GM21528 (cell line): ENCODE measurements around the gene CHST1.

Experiments
- ATAC-seq: cut with Tn5 transposase; IDR thresholded peaks from one replicate; pipeline ENCODE4 v1.9.1; 2021; ENCODE audit warnings: mild to moderate bottlenecking, moderate library complexity; ENCODE audit not compliant: unreplicated experiment, low FRiP score

The CHST1 gene

DNA sequence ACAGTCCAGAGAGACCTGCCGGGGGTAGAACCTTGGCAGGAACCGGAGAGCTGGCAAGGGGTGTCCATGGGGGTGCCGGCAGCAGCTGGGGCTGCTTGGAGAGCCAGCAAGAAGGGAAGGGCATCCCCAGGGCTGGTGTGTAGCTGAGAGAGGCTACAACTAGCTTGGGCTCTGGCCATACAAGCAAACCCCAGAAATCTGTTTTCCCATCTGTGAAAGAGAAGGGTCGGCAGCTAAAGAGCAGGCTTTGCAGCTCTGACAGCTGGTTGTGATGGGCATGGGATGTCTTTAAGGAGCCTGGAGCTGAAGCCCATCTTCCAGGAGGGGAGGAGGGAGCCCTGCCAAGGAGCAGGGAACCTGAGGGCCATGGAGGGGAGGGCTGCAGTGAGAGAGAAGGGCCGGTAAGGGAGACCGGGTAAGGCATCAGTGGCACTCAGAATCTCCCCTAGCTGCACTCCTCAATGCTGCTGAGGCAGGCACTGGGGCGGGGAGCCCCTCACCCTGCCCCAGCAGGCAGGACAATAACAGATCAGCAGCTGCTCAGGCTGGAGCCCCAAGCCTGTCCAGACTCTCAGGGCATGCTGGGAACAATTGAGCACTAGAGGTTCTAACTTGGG lies 3.9 kb downstream of the CHST1 start:
- ATAC-seq, result no peak

- ATAC-seq, result no peak
These were observed 4.5 kb downstream of the CHST1 start for GRCh38 chr11:45660729-45661438.

DNA sequence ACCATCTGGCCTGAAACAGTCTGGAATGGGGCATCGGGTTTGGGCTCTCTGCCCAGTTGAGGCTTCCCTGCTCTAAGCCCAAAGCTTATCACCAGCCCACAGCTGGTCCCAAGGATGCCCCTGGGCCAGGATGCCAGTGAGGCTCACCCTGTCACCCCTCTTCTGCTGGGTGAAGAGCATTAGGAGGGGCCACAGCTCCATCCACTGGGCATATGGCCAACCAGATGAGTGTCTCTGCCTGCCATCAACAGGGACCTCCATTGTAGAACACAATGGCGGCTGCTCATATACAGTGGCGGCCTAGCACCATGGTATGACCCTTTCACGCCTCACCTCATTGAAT lies 5.6 kb downstream of the CHST1 start:
- no peak for ATAC-seq

DNA sequence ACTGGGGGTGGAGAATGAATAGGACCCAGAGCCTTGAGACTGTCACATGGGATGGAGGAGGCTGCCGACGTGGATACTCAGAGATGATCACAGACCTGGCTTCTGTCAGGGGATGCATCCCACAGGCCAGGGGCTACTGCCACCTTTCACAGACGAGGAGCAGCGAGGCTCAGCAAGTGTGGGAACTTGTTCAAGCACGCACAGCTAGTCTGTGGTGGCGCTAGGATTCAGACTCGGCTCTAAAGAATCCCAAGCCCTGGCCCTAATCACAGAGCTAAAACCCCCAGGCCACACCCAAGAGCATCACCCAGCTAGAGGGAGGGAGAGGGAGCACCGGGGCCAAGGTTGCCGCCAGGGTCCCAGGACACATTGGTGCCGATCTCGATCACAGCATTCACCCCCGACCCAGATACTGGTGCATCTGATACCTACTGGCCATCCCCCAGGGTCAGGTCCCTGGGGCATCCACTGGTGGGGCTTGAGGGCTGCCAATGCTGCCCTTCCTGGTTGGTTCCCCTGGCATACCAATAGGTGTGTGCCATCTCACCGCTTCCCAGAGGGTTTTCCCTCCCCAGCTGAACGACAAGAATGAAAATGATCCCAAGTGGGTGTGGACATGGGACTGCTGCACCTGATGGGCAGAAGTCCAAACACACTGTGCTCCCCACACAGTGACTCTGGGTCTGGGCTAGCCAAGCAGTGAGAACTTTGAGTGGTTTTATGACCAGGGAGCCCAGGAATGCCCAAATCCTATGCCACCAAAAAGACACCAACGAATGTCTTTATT lies 6.2 kb downstream of the CHST1 start:
- ATAC-seq, result no peak

DNA sequence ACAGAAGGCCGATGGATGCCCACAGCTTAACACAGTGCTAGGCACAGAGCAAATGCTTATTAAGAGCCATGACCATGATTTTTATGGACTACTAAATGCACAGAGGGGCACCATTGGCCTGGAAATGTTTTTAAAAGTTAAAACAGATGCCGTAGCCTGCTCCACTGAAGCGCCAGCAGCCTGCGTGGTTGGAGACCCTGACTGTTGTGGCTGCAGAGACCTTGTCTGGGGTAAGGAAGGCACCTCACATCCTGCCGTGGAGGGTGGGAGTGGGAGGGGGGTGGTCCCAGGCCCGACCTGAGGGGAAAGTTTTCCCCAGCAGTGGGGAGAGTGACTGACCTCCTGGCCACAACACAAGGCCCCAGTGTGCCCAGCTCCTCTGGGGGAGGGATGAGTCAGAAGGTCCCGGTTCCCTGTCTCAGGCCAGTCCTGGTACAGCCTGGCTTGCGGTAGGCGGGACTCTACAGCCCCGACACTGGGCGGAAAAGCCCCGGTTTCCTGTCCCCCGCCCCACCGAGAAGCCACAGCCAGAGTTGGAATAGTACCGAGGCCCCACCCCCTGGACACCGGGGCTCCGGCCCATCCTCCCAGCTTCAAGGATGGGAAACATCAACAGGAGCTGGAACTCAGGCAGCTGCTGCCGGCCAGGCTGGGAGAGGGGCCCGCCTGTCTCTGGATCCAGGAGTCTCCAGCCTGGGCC lies 7.0 kb downstream of the CHST1 start:
- ATAC-seq, result no peak

GRCh38 chr11:45657496-45658260 lies 7.7 kb downstream of the CHST1 start:
- no peak for ATAC-seq

- no peak for ATAC-seq
These were observed 9.6 kb downstream of the CHST1 start for GRCh38 chr11:45655831-45656230.

- ATAC-seq, result no peak
These were observed 10.1 kb downstream of the CHST1 start for GRCh38 chr11:45655347-45655756.

DNA sequence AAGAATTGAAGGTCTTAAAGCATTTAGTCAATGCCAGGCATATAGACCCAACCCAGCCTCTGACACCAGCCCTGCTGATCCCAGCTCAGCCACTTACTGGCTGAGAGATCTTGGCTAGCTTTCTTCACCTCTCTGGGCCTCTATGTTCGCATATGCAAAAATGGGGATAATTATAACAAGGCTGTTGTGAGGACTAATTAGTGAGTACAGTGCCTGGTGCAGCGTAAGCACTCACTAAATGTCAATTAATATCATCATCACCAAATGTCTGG lies 10.5 kb downstream of the CHST1 start:
- ATAC-seq, result no peak

DNA sequence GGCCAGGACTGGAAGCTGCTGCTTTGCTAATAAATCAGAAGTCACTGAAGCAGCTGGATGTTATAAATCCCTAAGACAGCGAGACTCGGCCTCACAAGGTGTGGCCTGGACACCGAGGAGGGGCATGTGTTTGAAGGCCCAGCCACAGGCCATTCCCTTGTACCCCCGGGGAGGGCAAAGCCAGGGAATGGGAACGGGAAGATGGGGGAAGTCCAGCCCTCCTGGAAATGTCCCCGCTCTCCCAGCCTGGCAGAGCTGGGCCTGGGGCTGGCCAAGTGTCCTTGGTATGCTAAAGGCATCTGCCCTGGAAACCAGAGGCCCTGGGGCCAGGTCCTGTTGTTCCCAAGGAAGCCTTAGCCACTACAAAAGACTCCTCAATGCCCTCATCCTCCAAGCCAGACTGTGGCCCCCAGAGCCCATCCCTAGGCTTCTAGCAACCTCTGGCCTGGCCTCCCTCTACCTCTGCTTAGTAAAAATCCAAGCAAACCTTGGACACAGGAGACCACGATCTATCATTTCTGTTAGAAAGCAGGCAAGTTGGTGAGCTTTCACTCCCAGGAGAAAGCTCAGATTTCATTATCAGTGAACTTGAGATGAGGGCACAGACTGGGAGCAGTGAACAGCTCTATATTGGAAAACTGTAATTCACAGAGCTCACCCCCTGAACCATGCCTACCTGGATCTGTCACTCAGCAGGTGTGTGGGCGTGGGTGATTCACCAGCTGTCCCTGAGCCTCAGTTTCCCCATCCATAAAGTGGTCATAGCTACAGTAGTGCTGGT lies 11.0 kb downstream of the CHST1 start:
- no peak for ATAC-seq

DNA sequence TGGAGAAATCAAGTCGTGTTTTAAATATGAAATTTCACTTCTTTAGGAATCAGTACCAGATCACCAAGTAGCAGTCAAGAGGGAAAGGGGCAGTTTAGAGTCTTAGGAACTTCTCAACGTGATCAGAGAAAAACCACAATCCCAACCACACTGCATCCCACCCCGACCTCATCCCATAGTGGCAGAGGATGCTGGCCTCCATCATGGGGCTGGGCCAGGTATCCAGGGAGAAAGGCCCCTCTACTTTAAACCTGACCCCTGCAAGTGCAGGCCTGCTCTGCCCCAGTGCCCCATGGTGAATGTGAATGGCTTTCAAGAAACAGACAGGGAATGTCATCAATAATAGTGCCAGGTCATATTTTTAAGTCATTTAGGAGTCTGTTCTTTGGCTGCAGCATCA lies 12.1 kb downstream of the CHST1 start:
- ATAC-seq, result no peak

GRCh38 chr11:45652781-45653180 lies 12.6 kb downstream of the CHST1 start:
- no peak for ATAC-seq

GRCh38 chr11:45651841-45652749 lies 13.3 kb downstream of the CHST1 start:
- ATAC-seq, result no peak

DNA sequence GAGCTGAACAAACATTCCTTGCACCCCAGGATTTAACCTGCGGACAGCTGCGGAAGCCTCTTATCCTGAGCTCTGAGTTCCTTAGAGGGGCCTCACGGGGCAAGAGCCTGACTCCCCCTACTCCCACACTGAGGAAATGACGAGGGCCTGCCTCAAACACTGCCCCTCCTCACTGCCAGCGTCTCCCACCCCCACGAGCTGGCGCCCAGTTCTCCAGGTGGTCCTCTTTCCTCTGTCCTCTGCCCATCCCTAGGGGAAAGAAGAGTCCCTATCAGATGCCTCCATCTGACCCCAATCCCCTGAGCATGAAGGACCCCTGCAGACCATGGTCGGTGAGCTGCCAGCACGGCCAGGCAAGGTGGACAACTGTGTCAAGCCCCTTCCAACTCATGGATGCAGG lies 14.3 kb downstream of the CHST1 start:
- ATAC-seq, result no peak

DNA sequence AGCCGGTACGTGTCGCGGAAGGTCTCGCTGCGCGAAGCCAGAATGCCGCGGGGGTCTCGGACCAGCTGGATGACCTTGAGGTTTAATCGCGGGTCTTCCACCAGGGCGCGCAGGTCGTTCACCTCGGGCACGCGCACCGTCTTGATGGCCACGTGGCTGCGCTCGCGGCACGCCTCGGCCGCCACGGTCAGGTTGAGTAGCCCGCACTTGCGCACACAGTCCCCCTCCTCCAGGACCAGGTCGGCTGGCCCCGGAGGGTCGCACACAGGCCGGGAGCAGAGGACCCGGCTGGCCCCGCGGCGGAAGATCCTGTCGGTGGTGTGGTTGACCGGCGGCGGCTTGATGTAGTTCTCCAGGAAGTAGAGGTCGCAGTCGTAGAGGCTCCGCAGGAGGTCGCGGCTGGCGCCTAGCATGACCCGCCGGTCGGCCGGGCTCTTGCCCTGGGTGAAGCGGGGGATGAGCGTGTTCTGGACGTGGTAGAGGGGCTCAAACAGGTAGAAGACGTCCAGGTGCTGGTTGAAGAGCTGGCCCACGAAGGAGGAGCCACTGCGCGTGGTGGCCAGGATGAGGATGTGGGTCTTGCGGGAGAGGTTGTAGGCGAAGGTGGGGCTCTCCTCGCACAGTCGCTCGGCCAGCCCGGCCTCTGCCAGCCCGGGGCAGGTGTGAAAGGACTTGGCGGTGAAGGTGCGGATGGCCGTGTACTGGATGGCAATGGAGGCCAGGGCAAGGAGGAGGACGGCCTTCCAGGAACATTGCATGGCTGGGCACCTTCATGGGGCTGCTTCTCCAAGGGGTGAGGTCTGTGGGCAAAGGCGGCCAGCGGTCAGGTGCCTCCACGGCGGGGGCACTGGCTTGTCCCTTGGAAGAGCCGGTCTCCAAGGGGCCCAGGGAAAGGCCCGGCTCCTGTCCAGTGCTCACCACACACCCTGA lies 15.0 kb downstream of the CHST1 start:
- ATAC-seq, result no peak

DNA sequence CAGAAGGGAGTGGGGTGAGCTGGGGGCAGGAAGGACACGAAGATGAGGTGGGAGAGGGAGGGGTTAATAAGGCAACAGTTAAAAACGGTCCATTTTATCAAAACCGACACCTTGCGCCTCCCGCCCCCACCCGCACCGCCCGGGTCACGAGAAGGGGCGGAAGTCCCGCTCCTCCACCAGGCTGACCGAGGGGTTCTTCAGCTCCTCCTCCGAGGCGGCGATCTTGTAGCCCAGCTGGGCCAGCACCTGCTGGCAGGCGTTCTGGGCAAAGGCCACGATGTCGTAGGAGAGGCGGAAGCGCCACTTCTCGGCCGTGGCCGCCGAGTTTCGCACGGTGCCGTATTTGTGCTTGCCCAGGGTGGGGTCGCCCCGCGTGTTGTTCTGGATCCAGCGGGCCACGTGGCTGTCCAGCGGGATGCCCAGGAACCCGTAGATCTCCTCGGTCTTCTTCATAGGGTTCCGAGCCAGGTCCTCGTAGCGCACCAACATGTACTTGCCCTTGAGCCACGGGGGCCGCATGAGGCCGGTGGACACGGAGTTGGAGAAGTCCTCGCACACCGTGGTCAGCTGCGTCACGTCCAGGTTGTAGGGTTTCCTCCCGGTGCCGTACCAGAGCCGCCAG lies 15.8 kb downstream of the CHST1 start:
- ATAC-seq, result no peak

DNA sequence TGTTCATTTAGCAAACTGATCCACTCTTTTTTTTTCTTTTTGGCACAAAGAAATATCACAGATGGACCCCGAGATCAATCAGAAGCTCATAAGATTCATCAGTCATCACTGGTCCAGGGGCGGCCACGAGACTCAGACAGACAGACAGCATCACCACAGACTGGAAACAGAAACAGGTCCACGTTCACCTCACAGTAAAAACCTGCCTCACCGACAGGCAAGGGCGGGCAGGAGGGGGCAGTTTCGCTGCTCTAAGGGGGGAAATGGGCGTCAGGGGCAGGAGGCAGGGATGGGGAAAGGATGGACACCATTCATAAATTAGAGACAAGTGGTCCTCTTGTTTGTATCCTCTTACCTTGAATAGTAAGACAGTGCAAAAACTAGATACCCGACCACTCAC lies 16.5 kb downstream of the CHST1 start:
- no peak for ATAC-seq
